Globus pallidus (tissue), 1 donor: ENCODE measurements around the gene MAML2.
A peak's percentile ranks its signal among the peaks of the same experiment; 100 is the strongest.

Experiments
- DNase-seq: peaks from one replicate; pipeline ENCODE4 v3.0.0-alpha.2; 2015; ENCODE audit warnings: low spot score

Gene MAML2

DNA sequence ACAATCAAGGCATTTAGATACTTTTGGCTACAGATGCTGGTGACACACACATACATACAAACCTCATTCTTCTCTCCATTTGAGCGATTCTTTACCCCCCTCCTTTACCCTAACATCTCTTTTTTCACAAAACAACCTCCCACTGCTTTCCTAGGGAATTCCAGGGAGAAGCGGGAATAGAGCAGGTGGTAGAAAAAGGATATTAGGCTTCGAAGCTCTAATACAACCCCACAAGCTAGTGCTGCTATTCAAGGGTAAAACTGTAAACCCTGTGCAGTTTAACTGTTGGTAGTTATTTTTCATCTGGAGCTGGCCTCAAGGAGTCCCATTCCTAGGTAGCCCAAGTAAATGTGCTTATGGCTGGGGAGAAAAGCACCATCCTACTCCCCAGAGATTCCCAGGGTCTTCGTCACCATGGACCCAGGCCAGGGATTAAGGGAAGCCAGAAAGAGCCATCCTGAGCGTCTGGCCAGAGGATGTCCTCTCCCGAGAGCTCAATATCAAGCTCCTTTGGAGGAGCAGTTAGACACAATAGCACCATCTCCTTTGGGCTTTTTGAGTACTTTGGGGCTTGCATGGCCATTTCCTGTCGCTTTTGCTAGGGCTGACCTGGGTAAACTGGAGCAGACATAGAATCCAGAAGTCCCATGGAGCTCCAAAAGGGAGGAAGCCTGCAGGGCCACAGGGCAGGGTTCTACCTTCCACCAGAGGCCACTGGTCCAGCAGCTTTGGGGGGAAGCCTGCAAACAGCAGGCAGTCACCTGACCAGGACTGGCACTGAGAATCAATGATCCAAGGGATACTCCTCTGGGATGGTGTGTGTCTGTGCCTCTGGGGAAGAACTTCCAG, 3.1 kb downstream of the MAML2 start:
- no peak for DNase-seq

DNA sequence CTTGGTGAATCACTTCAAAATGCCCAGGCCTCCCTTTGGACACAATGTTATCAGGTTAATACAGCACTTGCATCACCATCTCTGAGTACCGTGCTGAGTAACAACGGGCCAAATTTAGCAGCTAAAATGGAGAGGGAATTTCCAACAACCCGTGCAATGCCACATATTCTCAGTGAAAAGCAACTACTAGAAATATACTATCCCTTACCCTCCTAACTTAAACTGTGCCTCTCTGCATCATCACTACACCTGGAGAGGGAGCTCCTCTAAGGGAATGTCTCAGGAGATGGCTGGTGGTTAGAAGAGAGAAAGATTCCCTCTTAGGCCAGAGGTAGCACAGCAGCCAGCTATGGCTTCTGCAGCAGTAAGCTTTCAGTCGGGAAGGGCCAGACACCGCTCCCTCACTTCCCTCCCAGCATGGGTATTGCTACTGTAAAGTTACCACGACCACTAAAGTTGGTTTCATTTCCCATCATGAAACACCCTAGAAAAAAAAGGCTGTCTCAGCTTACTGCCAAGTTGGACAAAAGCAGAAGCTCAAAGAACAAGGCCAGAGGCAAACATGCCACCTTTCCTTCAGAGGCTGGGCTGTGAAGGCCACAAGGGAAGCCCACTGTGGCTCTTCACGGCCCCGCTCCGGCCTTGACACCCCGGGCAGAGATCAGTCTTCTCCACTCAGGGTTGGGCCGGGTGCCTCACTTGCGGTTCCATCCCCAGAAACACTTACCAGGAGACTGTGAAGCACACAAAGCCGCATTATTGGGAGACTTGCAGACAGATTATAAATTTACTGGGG, 3.9 kb downstream of the MAML2 start:
- peak; percentile 98 for DNase-seq

DNA sequence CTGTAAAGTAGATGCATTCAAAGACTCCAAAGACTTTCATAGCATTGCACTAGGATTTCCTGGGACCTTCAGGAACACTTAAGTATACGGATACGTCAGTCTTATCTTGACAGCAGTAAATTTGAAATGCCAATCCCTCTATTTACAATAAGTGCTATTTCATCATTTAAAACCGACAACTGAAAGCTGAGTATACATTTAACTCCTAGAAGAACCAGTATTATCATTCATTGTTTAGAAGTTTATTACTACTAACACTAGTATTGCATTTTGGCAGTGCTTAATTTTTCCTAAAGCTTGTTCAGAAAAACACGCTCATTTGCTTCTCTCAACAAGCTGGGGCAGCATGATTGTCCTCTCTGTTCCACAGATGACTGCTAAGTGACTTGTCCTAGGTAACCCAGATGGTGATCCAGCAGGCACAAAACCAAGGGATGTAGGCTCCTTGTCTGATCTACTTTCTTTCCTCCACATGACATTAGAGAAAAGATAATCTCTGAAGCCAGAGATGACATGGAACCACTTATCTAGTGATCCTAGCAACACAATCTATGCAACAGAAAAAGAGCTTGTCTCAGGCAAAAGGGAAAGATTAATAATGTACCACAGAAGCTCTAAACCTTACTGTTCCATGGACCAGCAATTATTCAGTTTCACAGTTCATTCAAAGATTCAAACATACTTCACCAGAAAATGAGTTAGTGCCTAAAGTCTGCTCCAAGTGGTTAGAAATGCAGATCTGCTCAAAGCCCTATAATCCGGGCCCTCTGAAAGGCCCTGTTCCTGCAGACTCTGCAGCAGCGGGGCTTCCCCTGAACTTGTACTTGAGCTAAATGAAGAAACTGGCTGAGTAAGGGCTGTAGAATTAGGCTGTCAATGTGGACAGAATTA, 5.2 kb downstream of the MAML2 start:
- DNase-seq, result peak; percentile 46

DNA sequence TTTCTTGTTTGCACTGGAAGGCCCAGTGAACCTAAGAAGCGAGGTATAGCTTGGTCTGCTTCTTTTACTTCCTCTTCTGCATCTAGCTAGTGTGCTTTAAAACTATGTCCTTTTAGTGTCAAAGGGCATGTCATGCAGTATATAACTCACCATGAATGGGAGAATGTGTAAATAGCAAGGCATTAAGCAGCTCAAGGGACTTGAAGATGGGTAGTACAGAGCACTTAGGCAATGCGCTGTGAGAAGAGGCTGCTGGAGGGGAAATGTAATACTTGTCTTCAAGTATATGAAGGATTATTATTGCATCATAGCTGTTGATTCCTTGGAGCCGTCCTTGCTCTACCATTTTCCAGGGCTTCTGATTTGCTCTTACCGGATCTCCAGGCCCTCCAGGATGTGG, 7.6 kb downstream of the MAML2 start:
- DNase-seq, result no peak

DNA sequence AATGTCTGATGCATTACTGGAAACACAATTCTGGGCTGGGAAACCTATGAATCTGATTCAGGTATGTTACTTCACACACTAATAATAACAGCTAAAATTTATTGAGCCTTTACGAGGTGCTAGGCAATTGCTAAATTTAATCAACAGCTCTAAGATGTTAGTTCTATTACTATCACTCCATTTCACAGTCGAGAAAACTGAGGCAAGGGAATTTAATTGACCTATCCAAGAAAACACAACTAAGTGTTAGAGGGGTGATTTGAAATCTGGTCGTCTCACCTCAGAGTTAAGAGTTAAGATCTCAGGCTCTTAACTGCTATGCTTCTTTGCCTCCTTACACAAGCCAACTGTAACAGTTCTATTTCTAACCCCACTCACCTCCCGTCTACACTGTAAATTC, 8.8 kb downstream of the MAML2 start:
- no peak for DNase-seq

DNA sequence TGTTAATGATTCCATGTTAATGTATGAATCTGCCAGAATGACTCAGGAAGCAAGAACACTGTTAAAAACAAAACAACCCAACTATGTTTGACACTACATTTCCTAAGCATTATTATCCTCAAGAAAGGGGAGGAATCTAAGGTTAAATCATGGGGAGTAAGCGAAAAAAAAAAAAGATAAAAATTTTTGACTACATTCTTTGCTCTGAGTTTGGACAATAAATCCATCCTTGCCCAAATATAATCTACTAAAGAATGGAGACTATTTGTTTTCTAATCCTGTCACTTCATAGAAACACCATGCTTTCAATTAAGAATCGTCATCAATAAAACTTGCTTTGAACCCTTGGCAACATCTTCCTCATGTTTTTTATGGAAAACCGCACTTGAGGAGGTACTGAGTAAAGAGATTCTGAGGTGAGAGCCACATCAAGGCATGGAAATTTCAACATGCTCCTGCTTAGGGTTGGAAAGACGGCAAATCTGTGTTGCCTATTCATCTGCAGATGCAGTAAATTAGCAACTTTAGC, 9.7 kb downstream of the MAML2 start:
- no peak for DNase-seq

DNA sequence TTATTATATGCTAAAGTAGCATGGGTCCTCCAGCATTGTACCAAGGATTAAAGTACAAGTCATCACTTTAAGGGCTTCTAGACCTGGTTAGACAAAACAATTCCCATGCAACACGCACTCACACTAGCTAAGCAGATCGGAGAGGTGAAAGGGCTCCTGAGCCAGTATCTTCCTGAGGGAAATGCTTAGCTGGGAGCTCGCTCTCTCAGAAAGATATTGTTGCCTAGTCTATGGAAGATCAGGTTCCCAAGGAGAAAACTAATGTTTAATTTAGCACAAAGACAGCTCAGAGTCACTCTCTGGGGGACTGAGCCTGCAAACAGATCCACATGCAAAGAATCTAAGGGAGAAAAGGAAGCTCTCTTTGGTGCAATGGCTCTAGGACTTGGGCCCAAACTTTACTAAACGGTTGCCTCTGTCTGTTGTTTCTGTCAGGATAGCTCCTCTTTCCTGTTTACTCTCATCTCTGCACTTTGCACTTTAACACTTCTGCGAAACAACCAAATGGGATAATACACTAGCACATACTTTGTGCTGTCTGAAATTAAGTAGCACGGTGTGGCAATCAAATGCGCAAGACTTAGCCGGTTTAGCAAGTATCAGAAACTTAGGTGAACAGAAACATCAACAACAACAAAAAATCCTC, 10.7 kb downstream of the MAML2 start:
- DNase-seq, result no peak

DNA sequence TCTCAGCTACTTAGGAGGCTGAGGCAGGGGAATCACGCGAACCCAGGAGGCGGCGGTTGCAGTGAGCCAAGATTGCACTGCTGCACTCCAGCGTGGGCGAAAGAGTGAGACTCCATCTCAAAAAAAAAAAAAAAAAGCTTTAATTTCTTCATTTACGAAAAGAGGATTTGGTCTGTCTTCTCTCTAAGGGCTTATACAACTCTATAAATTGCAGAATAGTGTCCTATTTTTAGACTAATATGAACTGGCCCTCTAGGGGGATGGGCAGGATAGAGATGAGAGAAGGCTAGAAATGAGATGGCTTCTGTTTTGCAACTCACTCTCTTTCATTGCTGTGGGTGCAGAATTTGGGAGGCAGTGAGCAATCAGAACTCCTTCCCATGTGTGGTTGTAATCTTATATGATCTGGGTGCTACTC, 11.3 kb downstream of the MAML2 start:
- DNase-seq, result no peak

DNA sequence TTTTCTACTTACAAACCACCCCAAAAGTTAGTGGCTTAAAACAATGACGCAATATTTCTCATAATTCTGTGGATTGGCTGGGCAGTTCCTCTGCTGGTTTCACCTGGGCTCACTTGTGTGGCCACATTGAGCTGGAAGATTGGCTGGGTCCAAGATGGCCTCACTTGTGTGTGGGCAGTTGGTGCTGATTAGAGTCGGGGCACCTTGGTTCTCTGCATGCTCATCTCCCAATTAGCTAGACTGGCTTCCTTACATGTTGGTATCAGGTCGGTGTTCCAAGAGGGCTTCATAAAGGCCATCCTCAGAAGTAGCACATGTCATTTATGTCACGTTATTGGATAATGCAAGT, 12.5 kb downstream of the MAML2 start:
- DNase-seq, result no peak

DNA sequence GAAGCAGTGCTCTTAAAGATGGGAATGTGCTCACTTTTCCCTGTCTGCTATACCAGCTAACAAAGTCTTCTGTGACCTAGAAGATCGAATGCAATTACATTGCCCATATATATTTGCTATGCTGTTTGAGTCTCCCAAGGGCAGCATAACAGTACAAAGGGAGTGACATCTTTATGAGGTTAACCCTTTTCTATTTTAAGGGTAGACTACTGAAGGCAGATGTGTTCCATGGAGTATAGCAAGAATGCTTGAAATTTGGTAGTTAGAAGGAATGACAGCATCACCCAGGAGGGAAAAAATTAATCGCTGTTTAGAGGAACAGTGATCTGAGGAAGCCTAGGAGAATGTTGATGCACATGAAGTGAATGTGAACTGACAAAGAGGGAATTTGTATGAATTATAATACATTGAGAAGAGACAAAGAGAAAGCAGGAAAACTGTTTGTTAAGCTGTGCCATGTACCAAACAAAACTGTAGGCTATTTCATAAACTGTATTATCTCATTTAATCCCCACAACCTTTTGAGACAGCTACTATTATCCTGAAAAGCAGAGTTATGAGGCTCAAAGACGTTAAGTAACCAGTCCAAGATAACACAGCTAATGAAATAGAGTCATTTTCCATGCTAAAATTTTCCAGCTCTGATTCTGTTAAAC, 13.0 kb downstream of the MAML2 start:
- no peak for DNase-seq

DNA sequence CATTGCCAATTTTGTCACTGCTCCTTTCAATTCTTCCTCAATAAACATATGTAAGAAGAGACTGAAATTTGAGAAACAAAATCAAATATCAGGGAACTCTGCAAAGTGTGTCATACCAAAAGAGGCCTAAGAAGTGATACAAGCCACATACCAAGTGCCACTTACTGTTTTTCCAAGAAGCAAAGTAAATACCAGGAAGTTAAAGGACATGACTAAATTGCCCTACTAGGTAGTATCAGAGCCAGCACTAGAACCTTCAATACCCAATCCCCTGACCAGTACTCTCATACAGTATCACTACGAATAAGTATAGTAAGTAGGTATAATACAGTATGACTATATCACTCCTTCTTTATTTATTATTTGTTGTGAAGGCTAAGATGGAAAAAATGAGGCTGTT, 13.6 kb downstream of the MAML2 start:
- DNase-seq, result no peak

DNA sequence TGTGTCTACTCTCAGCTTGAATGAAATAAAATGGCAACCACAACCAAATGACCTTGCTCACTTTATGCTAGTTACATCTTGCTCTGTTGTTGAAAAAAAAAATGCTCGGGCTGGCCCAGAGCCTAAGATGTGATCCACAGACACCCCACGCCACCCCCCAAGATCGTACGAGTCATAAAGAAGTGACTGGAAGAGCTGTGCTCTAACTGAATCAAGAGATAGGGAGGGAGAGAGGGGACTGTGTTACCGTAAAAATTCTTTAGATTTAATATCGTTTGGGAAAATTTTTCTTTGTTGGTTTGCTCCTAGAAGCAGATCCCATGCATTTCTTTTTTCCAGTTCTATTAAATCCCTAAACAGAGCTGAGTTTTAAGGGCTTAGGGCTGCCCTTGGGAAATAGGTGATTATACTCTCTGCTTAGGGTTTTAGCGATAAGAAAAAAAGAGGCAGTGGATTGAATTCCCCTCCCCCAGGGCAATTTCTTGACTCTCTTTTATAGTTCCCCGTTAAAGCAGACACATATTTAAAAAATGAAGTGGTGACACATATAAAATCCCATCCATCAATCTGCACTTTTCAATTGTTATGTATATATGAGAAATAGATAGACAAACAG, 14.5 kb downstream of the MAML2 start:
- no peak for DNase-seq

DNA sequence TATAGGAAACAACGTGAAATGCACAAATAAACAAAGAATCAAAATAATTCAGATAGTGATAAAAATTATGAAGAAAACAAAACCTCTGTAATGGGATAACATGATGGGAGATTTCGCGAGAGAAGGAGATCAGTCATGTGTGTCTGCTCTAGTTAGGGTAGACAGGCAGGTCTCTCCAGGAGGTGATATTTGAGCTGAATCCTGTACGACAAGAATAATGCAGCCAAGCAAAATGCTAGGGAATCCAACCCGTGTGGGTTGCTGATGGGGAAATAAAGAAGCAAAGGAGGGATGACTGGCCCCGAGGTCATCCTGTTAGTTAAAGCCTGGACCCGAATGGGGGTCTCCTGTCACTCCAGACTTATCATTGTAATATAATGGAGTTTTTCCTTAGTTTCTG, 16.0 kb downstream of the MAML2 start:
- no peak for DNase-seq

DNA sequence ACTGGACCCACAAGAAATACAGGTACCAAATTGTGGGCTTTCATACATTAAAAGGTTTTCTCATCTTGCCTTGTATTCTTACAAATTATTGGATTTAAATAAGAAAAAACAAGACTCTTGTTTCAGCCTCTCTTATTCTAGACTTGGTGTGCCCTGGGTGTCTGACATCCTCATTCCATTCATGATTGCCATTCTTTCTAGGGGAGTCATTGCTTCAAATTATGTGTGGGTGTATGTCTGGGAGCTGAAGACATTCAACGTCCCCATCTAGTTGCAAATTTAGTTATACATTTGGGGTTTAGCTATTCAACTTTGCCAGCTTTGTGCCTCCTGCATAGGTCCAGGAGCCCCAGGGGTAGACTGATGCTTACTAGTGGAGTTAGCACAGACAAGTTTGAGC, 18.1 kb downstream of the MAML2 start:
- DNase-seq, result no peak

DNA sequence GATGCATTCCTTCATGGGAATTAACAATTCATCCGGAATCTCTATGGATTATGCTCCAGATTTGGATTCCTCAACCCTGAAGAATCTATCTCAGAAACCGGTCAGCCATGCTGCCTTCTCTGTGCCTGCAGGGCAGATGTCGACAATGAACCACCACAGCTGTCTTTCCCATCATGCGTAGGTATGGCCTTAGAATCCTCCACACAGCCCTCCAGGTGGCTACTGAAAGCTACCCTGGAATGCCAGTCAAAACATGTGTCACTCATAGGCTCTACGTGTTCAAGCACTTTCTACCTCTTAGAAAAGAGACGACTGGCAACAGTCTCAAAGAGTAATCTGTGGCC, 19.4 kb downstream of the MAML2 start:
- no peak for DNase-seq

DNA sequence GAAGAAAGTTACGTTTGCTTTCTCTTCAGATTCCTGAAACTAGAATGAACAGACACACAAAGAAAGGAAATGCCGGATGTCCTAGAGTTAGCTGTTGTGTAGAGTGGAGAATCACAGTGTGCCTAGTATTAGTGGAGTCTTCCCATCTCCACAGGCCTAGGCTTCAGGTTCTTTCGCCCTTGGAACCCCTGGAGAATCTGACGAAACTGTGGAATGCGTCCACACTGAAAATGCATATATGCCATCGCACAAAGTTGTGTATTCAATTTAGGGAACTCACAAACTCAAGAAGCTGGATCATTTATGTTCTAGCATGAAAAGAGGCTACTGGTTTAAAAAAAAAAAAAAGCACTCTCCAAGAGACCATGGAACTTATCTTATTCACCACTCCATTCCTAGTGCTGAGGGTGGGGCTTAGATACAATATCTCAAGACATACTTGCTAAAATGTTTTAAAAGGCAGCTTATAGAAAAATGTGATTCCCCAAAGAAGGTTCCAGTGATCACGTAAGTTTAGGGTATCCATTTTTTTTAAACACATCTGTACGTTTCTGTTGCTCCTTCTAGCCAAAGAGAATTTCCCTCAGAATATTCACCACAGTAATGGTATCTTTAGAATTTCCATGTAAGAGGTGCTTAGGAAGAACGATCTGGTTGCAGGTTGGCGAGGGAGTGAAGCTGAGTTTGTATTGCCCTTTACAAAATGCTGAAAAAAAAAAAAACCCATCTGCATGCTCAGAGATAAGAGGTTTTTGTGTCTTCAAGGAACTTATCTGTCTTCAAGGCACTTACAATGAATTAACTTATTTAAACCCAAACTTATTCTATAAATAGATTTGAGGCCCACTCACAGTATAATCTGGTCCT, 20.0 kb downstream of the MAML2 start:
- no peak for DNase-seq

DNA sequence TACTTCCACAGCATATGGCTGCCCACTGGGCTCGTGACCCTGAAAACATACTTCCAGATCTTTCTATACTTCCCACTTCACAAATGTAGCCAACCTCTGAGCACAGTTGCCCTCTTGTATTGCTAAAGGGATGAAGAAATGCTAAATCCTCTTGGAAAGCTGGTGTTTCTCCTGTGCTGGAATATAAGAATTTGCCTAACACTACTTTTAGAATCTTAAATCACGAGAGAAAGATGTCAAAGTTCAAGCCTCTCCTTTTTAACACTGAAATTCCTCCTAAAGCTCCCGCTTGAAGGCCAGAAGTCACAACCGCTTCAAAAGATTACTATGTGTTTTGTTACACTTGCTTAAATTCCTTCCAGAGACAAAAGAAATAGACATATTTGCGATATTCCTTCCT, 21.9 kb downstream of the MAML2 start:
- no peak for DNase-seq

DNA sequence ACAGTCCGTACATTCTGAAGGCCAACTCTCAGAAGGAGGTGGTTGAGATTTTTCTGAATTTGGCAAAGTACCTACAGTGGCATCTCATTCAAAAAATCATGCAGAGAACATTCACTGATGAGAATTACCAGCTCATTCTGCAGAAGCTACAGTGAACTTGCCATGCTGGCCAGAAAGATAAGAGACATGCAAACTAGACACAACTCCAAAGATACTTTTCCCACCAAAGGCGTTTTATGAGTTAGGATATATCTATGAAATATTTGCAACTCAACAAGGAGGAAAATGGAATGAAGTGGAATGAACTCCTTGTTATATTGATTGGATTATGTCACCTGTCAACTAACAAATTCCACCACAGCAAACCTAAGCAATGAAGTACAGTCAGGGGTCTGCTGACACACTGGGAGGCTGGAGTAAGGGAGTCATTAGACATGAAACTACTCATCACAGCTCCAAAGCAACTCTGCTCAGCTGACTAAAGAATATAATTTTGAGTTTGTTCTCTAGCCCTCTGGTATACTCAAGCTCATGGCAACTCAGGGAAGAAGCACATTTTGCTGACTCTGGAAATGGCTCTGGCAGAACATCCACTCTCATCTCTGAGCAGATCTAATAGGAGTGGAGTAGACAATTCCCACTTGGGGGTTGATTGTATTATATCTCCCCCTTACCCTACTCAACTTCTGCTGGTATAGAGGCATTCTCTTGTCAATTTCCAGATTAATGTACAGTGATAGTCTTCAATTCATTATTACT, 22.9 kb downstream of the MAML2 start:
- no peak for DNase-seq

DNA sequence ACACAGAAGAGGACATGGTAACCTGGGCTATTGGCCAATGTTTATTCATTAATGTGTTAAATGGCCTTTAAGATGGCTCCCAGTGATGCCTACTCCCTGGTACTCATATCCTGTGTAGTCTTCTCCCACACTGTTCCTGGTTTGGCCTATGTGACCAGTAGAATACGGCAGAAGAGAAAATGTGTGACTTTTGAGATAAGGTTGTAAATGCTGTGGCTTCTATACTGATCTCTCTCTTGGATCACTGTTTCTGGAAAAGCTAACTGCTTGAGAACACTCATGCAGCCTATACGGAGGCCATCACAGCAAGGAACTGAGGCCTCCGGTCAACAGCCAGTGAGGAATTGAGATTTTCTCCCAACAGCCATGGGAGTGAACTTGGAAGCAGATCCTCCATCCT, 24.1 kb downstream of the MAML2 start:
- DNase-seq, result no peak
